Fibroblast of the aortic adventitia (primary cell): Measurements from ENCODE around the gene OLIG1. TPM values are rescaled to one million over a fixed set of nuclear protein-coding genes. Genes with fewer than 3 reads are reported as not detected.

Source experiments
- DNase-seq: peaks from one replicate; pipeline ENCODE4 v3.0.0-alpha.2; 2010; ENCODE audit warnings: low read depth
- H3K4me3 ChIP-seq: 2 replicates; pipeline ENCODE4 v1.5.1; 2011; ENCODE audit warnings: low read depth, mild to moderate bottlenecking, control low read depth, low read length, moderate library complexity
- total RNA-seq: library from RNA; depleted of rRNA; stranded (reverse); fragments of >200 nt; gene quantifications from 2 replicates; pipeline ENCODE4 v1.2.3, GENCODE V29; 2012; ENCODE audit warnings: low replicate concordance
- TF ChIP-seq, protein P1 (sequence below): IDR thresholded peaks from 2 replicates; pipeline ENCODE4 v1.5.1; 2011; ENCODE audit warnings: mild to moderate bottlenecking, low read length, control low read depth, inconsistent platforms; ENCODE audit not compliant: insufficient read depth

The OLIG1 gene
- total RNA-seq, 1 donor: not detected

DNA sequence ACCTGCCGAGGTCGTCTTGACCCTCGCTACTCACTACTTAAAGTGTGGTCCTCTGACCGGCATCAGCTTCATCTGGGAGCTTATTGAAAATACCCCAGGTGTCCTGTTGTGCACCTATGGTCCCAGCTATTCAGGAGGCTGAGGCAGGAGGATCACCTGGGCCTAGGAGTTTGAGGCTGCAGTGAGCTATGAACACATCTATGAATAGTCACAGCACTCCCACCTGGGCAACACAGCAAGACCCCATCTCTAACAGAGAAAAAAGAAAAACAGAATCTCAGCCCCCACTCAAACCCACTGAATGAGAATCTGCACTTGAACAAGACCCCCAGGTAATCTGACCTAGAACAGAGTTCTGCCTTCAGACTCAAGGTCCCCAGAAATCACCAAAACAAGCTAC is 8.7 kb upstream of the OLIG1 start:
- H3K4me3 ChIP-seq: no peak overlapping the region
- no peak for DNase-seq
- TF ChIP-seq, protein P1, sequence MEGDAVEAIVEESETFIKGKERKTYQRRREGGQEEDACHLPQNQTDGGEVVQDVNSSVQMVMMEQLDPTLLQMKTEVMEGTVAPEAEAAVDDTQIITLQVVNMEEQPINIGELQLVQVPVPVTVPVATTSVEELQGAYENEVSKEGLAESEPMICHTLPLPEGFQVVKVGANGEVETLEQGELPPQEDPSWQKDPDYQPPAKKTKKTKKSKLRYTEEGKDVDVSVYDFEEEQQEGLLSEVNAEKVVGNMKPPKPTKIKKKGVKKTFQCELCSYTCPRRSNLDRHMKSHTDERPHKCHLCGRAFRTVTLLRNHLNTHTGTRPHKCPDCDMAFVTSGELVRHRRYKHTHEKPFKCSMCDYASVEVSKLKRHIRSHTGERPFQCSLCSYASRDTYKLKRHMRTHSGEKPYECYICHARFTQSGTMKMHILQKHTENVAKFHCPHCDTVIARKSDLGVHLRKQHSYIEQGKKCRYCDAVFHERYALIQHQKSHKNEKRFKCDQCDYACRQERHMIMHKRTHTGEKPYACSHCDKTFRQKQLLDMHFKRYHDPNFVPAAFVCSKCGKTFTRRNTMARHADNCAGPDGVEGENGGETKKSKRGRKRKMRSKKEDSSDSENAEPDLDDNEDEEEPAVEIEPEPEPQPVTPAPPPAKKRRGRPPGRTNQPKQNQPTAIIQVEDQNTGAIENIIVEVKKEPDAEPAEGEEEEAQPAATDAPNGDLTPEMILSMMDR: no peak

DNA sequence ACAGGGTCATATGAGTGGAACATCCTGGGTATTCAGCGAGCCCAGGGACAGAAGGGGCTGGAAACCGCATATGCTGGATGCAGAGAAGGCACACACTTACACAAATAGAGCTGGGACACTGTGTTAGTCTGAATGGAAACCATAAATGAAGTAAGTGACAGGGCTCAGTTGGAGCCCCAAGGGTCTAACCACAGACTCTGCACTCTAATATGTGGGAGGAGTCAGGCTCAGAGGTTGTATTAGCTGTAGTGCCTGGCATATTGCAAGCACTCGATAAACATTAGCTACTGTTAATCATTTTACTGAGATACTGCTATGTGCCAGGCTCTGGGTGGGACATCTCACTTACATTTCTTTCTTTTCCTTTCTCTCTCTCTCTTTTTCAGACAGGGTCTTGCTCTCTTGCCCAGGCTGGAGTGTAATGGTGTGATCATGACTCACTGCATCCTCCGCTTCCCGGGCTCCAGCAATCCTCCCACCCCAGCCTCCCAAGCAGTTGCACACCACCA is 6.5 kb upstream of the OLIG1 start:
- no peak for DNase-seq
- TF ChIP-seq, protein P1: no peak
- H3K4me3 ChIP-seq: no peak overlapping the region

DNA sequence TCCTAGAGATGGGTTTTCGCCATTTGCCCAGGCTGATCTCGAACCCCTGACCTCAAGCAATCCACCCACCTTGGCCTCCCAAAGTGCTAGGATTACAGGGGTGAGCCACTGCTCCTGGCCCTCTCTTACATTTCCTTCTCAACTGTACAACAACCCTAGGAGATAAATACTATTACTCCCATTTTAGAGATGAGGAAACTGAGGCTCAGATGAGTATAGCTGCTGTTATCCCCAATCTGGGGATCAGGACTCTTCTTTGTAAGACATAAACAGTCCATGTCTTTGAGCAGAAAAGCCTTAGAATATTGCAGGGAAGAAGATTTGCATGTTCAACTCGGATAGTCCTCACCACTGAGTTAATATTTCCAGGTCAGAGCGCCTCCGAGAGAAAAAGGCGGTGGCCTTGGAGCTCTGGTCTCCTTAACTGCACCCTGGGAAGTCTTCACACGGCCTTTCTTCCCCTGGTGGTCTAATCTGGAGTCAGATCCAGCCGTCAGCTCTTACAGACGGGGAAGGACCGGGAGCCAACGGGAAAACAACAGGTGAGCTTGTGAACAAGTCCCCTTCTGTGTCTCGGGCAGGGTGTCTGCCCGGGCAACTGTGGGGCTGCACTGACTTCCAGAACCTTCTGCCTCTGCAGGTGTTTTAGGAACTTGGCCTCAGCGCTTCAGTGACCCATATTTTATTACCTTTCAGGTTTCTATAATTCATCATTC is 5.9 kb upstream of the OLIG1 start:
- TF ChIP-seq, protein P1: no peak
- no peak for DNase-seq
- no peak overlapping the region for H3K4me3 ChIP-seq

DNA sequence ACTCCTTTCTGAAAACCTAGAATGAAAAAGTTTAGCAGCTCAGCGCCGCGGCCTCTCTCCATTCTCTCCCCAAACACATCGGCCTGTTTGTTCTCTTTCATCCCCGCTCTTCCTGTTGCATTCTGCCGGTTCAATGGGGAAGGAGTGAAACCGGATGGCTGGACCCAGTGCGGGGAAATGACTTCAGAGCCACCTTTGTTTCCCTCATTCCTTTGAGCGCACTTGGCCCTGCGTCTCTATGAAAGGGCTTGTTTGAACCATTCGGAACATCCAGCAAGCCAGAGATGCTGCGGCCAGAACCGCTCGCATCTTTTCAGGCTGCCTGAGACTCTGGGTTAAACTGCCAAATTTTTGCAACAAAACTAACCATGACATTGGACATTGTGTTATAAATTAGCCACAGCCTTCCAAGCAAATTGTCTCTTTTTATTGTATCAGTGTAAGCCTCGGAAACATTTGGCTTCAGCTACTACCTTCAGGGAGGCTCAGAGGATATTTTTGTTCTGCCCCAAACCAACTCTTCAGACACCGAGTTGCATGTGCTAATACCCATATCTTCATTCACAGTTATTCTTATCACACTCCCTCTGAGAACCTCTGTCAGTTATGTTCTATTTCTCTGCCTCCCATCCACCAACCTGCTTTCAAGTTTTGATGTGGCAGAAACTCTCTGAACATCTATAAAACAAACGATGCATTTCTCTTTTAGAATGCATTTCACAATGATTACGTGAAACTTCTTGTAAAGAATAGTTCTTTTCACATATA is 5.1 kb upstream of the OLIG1 start:
- no peak overlapping the region for H3K4me3 ChIP-seq
- DNase-seq: no peak
- TF ChIP-seq, protein P1: no peak

GRCh38 chr21:33067043-33067442 is 2.9 kb upstream of the OLIG1 start:
- TF ChIP-seq, protein P1: no peak
- no peak for DNase-seq
- no peak overlapping the region for H3K4me3 ChIP-seq

DNA sequence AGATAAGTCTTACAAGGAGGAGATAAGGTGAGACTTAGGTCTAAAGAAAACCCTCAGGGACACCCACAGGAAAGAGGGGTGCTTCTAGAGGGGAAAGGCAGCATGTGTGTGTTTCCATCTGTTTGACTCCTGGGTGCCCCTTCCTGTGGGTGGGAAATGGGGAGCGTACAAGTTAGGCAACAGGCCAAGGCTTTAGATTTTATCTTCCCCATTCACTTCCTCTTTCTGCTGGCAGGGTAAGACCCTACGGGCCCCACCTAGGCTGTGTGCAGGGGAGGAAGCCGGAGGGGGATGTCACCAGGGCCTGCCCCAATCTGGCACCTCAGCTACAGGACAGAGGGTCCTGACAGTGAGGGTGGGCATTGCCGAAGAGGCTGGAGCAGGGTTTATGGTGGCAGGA is 2.5 kb upstream of the OLIG1 start:
- TF ChIP-seq, protein P1: no peak
- DNase-seq: no peak
- H3K4me3 ChIP-seq: no peak overlapping the region
